ENCODE results near the gene RINT1. TPM values are rescaled to one million over a fixed set of nuclear protein-coding genes. Genes with fewer than 3 reads are reported as not detected.

Gene RINT1
- total RNA-seq, 1 experiment from 2014 or later = 26.6 TPM

GRCh38 chr7:105600720-105601550 is 68.9 kb downstream of the RINT1 start:
- H3K27ac Mint-ChIP-seq = peak overlapping the region; percentile 38; the same call in 1 of the 2 replicates
- peaks cover 7% of the 10 kb centered on the region; the same call in 1 of the 2 replicates for H3K36me3 Mint-ChIP-seq
- H3K4me3 Mint-ChIP-seq = no peak overlapping the region
- no peaks in the 10 kb centered on the region; the same call in 1 of the 2 replicates for H3K27me3 Mint-ChIP-seq (ENCODE audit: low read depth)
- peak; percentile 36 for ATAC-seq
- no peaks in the 10 kb centered on the region for H3K9me3 Mint-ChIP-seq
- ChIA-PET CTCF (interaction anchor here (0.6 kb wide), 1 partner anchor 167 kb away, joined by 3 read pairs; no protein-coding TSS in a partner anchor), POLR2A (no interaction called here)
- no peak for DNase-seq (ENCODE audit: low spot score)
- TF ChIP-seq ZNF671 (CRISPR knock-in tag; IDR thresholded peaks at IDR 0.05) = 0 out of 2 replicates have a peak, but pooled peaks have one; percentile 30
- TF ChIP-seq, protein P1, sequence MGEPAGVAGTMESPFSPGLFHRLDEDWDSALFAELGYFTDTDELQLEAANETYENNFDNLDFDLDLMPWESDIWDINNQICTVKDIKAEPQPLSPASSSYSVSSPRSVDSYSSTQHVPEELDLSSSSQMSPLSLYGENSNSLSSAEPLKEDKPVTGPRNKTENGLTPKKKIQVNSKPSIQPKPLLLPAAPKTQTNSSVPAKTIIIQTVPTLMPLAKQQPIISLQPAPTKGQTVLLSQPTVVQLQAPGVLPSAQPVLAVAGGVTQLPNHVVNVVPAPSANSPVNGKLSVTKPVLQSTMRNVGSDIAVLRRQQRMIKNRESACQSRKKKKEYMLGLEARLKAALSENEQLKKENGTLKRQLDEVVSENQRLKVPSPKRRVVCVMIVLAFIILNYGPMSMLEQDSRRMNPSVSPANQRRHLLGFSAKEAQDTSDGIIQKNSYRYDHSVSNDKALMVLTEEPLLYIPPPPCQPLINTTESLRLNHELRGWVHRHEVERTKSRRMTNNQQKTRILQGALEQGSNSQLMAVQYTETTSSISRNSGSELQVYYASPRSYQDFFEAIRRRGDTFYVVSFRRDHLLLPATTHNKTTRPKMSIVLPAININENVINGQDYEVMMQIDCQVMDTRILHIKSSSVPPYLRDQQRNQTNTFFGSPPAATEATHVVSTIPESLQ (CRISPR knock-in tag; IDR thresholded peaks at IDR 0.05) = no peak
- TF ChIP-seq ZNF416 (CRISPR knock-in tag; IDR thresholded peaks at IDR 0.05) = 0 out of 2 replicates have a peak, but pooled peaks have one; percentile 30
- no peak for TF ChIP-seq RELA (CRISPR knock-in tag; IDR thresholded peaks at IDR 0.05; ENCODE audit: borderline replicate concordance)
- H3K4me1 Mint-ChIP-seq = peaks cover 29% of the 10 kb centered on the region

GRCh38 chr7:105602325-105603305 is 70.6 kb downstream of the RINT1 start:
- POLR2A ChIA-PET = interaction anchor here (0.7 kb wide), 1 partner anchor 19 kb away, joined by 3 read pairs; no protein-coding TSS in a partner anchor
- Mint-ChIP-seq H3K9me3 (no peaks in the 10 kb centered on the region), H3K36me3 (peaks cover 7% of the 10 kb centered on the region), H3K4me3 (no peak overlapping the region), H3K4me1 (peaks cover 22% of the 10 kb centered on the region), H3K27me3 (ENCODE audit: low read depth) (no peaks in the 10 kb centered on the region; the same call in 1 of the 2 replicates), H3K27ac (peak overlapping the region; percentile 4; the same call in 1 of the 2 replicates)
- TF ChIP-seq ATF3 (CRISPR knock-in tag; conservative IDR thresholded peaks at IDR 0.05) (no peak), TP53 (CRISPR knock-in tag; IDR thresholded peaks at IDR 0.05) (no peak), SMAD3 (CRISPR knock-in tag; IDR thresholded peaks at IDR 0.05; ENCODE audit: borderline replicate concordance) (no peak), RORB (CRISPR knock-in tag; IDR thresholded peaks at IDR 0.05) (no peak), IRF2 (CRISPR knock-in tag; IDR thresholded peaks at IDR 0.05; ENCODE audit: borderline replicate concordance, low read depth) (no peak), ZNF121 (CRISPR knock-in tag; IDR thresholded peaks at IDR 0.05) (0 out of 2 replicates have a peak, but pooled peaks have one; percentile 60)
- TF ChIP-seq, protein P2, sequence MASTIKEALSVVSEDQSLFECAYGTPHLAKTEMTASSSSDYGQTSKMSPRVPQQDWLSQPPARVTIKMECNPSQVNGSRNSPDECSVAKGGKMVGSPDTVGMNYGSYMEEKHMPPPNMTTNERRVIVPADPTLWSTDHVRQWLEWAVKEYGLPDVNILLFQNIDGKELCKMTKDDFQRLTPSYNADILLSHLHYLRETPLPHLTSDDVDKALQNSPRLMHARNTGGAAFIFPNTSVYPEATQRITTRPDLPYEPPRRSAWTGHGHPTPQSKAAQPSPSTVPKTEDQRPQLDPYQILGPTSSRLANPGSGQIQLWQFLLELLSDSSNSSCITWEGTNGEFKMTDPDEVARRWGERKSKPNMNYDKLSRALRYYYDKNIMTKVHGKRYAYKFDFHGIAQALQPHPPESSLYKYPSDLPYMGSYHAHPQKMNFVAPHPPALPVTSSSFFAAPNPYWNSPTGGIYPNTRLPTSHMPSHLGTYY (CRISPR knock-in tag; IDR thresholded peaks at IDR 0.05) = no peak
- TF ChIP-seq, protein P3, sequence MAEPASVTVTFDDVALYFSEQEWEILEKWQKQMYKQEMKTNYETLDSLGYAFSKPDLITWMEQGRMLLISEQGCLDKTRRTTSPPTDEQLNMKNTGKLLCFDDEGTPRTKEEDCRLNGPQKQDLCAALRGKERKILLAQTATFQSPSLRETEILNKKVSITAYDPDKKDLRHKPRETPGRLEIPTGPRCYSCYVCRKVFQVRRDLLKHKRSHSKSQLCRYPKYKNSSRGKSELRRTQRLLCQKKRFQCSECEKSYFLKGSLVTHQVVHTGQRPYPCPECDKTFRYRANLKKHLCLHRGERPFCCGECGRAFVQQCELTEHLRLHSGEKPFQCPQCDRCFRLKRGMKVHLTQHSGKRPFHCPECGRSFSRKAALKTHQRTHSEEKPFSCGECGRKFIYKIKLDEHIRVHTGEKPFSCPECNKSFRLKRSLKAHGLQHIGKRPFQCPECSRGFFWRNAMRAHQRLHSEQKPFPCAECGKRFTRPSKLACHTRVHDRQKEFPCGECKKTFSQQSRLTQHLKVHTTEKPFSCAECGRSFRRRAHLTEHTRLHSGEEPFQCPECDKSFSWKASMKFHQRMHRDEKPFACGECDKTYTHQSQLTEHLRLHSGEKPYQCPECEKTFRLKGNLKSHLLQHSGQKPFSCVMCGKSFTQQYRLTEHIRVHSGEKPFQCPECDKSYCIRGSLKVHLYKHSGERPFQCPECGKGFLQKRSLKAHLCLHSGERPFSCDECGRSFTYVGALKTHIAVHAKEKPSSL (CRISPR knock-in tag; conservative IDR thresholded peaks at IDR 0.05) = no peak
- ATAC-seq (no peak), DNase-seq (ENCODE audit: low spot score) (no peak)
- CTCF ChIA-PET = interaction anchor here (1.0 to 1.3 kb wide), 3 partner anchors 9 to 55 kb away, joined by 3 to 5 read pairs (median 4); no protein-coding TSS in a partner anchor

Data from WTC11 (cell line).